Tibial nerve (tissue), 4 donors: ENCODE data around the gene USO1. TPM values are rescaled to one million over a fixed set of nuclear protein-coding genes. Genes with fewer than 3 reads are reported as not detected.
"Not testable (repeated sequence)": the region's sequence is repeated elsewhere in the genome, so short reads cannot be mapped to it uniquely, and the experiment has no call there.

Experiments
- DNase-seq, 2 donors: peaks; one replicate each; pipeline ENCODE4 v3.0.0-alpha.2; 2019; ENCODE audit warnings: low spot score in 2 of 2
- H3K27ac ChIP-seq, 4 donors: fragments of 200-600 bp; sonication (generic) in 3 of 4; one replicate each; pipeline ENCODE4 v1.5.1; 2017 to 2019; ENCODE audit warnings: mild to moderate bottlenecking in 1 of 4
- H3K27me3 ChIP-seq, 2 donors: fragments of 200-600 bp; sonication (generic) in 1 of 2; one replicate each; pipeline versions ENCODE4 v1.5.1 to v1.6.0; 2017 to 2019
- H3K36me3 ChIP-seq, 3 donors: fragments of 200-600 bp; sonication (generic); one replicate each; pipeline ENCODE4 v1.5.1; 2018 to 2019
- H3K4me1 ChIP-seq, 4 donors: fragments of 200-600 bp; sonication (generic) in 3 of 4; one replicate each; pipeline ENCODE4 v1.5.1; 2017 to 2019
- H3K4me3 ChIP-seq, 4 donors: fragments of 200-600 bp; sonication (generic) in 3 of 4; one replicate each; pipeline ENCODE4 v1.5.1; 2017 to 2019; ENCODE audit warnings: mild to moderate bottlenecking in 1 of 4, moderate library complexity in 1 of 4
- H3K9me3 ChIP-seq, 4 donors: fragments of 200-600 bp; sonication (generic) in 3 of 4; one replicate each; pipeline ENCODE4 v1.5.1; 2017 to 2019
- EP300 ChIP-seq, 2 donors: sonication (generic); formaldehyde crosslinking; IDR thresholded peaks; one replicate each; pipeline ENCODE4 v1.6.1; 2017; ENCODE audit warnings: antibody characterized with exemption in 2 of 2, mild to moderate bottlenecking in 1 of 2
- POLR2A ChIP-seq, 2 donors: fragments of 450-650 bp; IDR thresholded peaks; one replicate each; pipeline ENCODE4 v1.6.1; 2017; ENCODE audit warnings: antibody characterized with exemption in 2 of 2, mild to moderate bottlenecking in 2 of 2, moderate library complexity in 2 of 2
- WGBS, 2 donors: methylation state at CpG; one replicate each; pipeline ENCODE4 v1.1.5; 2018; 5-methylcytosine and 5-hydroxymethylcytosine counted together
- total RNA-seq, 4 donors: library from RNA; depleted of rRNA; stranded (reverse); fragments of >200 nt; gene quantifications; one replicate each; pipeline ENCODE4 v1.1.0, GENCODE V29; 2016
- TF ChIP-seq, protein P1 (sequence below), 5 experiments: fragments of 200-600 bp in 3 of 5; fragments of 450-650 bp in 2 of 5; sonication (generic) in 3 of 5; IDR thresholded peaks; one replicate each; pipeline ENCODE4 v1.5.1; 2016 to 2019; ENCODE audit warnings: antibody characterized with exemption in 5 of 5, mild to moderate bottlenecking in 3 of 5, moderate library complexity in 2 of 5

The USO1 gene
- total RNA-seq, 4 donors from 2014 or later: 50.9 to 58.6 (median 55.8) TPM

DNA sequence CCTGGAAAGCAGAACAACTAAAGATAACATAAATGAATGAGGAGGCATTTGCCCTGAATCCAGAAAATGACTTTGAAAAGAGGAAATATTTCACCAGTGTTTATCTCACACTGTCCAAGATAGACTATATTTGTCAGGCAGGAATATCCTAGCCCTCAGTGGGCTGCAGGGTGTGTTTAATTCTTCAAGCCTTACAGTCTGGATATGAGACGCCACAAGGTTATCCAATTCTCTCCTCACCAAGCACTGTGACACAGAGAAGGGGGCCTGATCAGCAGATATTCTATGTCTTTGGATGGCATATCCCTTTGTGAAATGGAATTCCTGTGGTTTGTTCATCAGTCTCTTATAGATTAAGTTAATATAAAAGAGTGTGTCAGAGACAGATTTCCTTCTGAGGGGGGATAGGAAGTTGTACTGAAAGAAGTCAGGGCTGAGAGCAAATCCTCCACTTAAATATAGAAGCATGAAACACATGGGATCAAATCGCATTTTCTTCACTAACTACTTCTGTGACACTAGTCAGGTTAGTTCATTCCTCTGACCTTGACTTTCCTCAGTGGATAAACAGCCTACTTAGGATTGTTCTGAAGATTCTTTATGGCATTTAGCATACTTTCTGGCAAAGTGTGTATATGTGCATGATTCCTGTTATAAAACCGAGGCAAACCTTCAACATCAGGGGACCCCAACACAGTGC is 44.4 kb upstream of the USO1 start:
- Histone ChIP-seq H3K27ac (no peak overlapping the region), H3K36me3 (no peaks in the 10 kb centered on the region), H3K4me3 (no peak overlapping the region), H3K9me3 (no peaks in the 10 kb centered on the region), H3K27me3 (no peaks in the 10 kb centered on the region), H3K4me1 (no peaks in the 10 kb centered on the region)
- TF ChIP-seq, protein P1, sequence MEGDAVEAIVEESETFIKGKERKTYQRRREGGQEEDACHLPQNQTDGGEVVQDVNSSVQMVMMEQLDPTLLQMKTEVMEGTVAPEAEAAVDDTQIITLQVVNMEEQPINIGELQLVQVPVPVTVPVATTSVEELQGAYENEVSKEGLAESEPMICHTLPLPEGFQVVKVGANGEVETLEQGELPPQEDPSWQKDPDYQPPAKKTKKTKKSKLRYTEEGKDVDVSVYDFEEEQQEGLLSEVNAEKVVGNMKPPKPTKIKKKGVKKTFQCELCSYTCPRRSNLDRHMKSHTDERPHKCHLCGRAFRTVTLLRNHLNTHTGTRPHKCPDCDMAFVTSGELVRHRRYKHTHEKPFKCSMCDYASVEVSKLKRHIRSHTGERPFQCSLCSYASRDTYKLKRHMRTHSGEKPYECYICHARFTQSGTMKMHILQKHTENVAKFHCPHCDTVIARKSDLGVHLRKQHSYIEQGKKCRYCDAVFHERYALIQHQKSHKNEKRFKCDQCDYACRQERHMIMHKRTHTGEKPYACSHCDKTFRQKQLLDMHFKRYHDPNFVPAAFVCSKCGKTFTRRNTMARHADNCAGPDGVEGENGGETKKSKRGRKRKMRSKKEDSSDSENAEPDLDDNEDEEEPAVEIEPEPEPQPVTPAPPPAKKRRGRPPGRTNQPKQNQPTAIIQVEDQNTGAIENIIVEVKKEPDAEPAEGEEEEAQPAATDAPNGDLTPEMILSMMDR (IDR thresholded peaks at IDR 0.05): no peak
- TF ChIP-seq EP300 (IDR thresholded peaks at IDR 0.05) (no peak), POLR2A (IDR thresholded peaks at IDR 0.05) (no peak)
- WGBS, 2 donors: 88 to 90% methylated on average over 3 of the region's 3 CpGs
- DNase-seq: no peak

DNA sequence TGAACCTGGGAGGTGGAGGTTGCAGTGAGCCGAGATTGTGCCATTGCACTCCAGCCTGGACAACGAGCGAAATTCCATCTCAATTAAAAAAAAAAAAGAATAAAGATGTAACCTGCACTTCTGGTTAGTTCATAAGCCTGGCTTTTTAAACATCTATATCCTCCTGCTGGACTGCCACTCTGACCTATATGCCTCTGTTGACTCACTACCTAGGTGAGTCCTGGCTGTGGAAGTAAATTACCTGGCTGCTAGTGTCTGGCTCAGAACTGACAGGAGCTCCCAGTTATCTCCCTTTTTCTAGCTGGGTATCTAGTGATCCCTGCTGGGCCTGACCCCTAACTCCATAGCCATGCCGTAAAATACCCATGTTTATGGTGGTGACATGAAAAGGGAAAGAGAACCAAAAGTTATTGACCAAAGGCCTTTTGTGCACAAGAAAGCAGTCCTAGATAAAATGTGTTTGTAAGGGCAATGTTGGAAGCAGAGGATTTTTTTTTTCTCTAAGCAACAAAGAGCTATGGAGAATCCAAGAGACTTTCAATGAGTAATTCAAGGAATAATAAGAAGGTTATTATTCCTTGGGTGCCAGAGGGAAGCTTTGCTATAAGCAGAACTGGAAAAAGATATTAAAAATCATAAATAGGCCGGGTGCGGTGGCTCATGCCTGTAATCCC is 40.8 kb upstream of the USO1 start:
- H3K4me3 ChIP-seq: no peak overlapping the region
- DNase-seq: no peak
- TF ChIP-seq POLR2A (IDR thresholded peaks at IDR 0.05) (no peak), EP300 (IDR thresholded peaks at IDR 0.05) (no peak)
- TF ChIP-seq, protein P1 (IDR thresholded peaks at IDR 0.05): no peak
- no peaks in the 10 kb centered on the region for H3K36me3 ChIP-seq
- no peak overlapping the region for H3K27ac ChIP-seq
- 76 to 82% methylated on average over 6 of the region's 6 CpGs for WGBS, 2 donors
- no peaks in the 10 kb centered on the region for H3K27me3 ChIP-seq
- H3K9me3 ChIP-seq: no peaks in the 10 kb centered on the region
- no peaks in the 10 kb centered on the region for H3K4me1 ChIP-seq

DNA sequence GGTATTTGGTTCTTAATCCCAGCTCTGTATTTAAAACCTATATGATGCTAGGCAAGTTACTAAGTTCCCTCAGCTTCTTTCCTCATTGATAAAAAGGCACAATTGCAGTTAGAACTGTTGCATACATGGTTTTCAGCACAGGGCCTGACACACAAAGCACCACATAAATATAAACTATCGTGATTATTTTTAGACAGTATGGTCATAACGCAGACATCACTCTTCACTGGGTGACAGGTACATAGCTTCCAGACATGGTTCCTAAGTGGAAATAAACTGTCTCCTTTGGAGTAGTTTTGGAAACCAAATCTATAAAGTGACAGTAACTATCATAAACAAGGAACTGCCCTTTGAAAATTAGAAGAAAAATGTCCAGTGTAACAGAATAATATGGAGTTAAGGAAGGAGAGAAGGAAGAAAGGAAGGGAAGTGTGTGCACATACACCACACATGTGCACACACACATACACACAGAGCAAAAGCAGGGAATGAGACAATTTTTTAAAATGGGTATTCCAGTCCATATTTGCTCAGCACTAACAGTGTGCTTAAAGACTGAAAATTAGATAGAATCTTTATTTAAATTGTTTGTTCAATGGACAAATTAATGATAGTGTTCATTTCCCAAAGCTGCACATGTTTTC is 38.7 kb upstream of the USO1 start:
- 77 to 81% methylated on average over 2 of the region's 2 CpGs for whole genome bisulfite sequencing, 2 donors
- Histone ChIP-seq H3K36me3 (no peaks in the 10 kb centered on the region), H3K4me3 (no peak overlapping the region), H3K4me1 (no peaks in the 10 kb centered on the region), H3K27me3 (no peaks in the 10 kb centered on the region), H3K27ac (no peak overlapping the region), H3K9me3 (no peaks in the 10 kb centered on the region)
- DNase-seq: no peak
- TF ChIP-seq, protein P1 (IDR thresholded peaks at IDR 0.05): no peak
- no peak for TF ChIP-seq EP300 (IDR thresholded peaks at IDR 0.05)
- no peak for TF ChIP-seq POLR2A (IDR thresholded peaks at IDR 0.05)

DNA sequence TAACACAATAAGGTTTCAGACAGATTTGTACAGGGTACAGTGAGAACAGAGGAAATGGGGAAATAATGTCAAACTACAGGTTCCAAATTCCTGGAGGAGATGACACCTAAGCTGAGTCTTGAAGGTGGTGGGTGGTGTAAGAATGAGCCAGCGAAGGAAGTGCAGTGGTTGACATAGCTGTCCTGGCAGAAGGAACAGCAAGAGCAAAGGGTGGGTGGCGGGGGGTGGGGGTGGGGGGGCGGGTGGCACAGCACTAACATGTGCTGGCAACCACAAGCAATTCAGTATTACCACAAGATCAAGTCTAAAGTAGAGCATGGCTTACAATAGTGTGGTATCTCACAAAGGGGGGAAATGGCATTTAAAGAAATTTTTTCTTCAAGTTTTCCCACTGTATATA is 38.0 kb upstream of the USO1 start:
- TF ChIP-seq POLR2A (IDR thresholded peaks at IDR 0.05) (no peak), EP300 (IDR thresholded peaks at IDR 0.05) (no peak)
- TF ChIP-seq, protein P1 (IDR thresholded peaks at IDR 0.05): no peak
- WGBS, 2 donors: 41 to 76% methylated on average over 3 of the region's 3 CpGs
- DNase-seq: no peak
- Histone ChIP-seq H3K27ac (no peak overlapping the region), H3K9me3 (no peaks in the 10 kb centered on the region), H3K36me3 (no peaks in the 10 kb centered on the region), H3K27me3 (no peaks in the 10 kb centered on the region), H3K4me1 (no peaks in the 10 kb centered on the region), H3K4me3 (no peak overlapping the region)

DNA sequence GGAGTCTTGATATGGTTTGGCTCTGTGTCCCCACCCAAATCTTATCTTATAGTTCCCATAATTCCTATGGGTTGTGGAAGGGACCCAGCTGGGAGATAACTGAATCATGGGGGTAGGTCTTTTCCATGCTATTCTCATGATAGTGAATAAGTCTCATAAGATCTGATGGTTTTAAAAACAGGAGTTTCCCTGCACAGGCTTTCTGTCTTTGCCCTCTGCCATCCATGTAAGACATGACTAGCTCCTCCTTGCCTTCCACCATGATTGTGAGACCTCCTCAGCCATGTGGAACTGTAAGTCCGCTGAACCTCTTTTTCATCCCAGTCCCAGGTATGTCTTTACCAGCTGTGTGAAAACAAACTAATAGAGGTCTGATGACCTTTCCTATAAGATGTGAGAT is 37.3 kb upstream of the USO1 start:
- H3K4me1 ChIP-seq, H3K27me3 ChIP-seq, H3K9me3 ChIP-seq, H3K27ac ChIP-seq, H3K36me3 ChIP-seq, H3K4me3 ChIP-seq, DNase-seq: not testable (repeated sequence)
- 90 to 94% methylated on average over 1 of the region's 1 CpG for WGBS, 2 donors

DNA sequence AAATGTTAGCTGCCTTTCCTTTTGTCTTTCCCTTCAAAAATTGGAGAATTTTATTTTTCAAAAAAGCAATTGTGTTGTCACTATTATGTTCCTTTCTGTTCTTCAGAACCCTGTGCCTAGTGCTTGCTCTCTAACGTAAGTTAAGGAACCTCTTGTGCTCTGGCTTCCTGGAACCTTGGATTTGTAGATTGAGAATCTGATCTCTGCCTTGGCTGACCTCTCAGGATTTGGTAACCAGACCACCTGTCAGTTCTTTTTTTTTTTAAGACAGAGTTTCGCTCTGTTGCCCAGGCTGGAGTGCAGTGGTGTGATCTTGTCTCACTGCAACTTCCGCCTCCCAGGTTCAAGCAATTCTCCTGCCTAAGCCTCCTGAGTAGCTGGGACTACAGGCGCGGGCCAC is 32.3 kb upstream of the USO1 start:
- not testable (repeated sequence) for H3K27me3 ChIP-seq, H3K9me3 ChIP-seq, H3K27ac ChIP-seq, H3K4me3 ChIP-seq, H3K4me1 ChIP-seq, DNase-seq
- WGBS, 2 donors: 97 to 100% methylated on average over 5 of the region's 5 CpGs
- H3K36me3 ChIP-seq: peaks cover 0 to 13% (median 0%) of the 10 kb centered on the region in 3 donors
